HG03342 (cell line): ENCODE results near the gene CTNNBIP1.
"Not testable (repeated sequence)": the region's sequence is repeated elsewhere in the genome, so short reads cannot be mapped to it uniquely, and the experiment has no call there.

Experiments
- ATAC-seq: cut with Tn5 transposase; IDR thresholded peaks from one replicate; pipeline ENCODE4 v1.9.1; 2021; ENCODE audit warnings: mild to moderate bottlenecking, moderate library complexity; ENCODE audit not compliant: unreplicated experiment

Gene CTNNBIP1

GRCh38 chr1:9811239-9811966, 98.7 kb downstream of the CTNNBIP1 start:
- ATAC-seq, result no peak

- ATAC-seq, result no peak
These were observed 101.0 kb downstream of the CTNNBIP1 start for GRCh38 chr1:9809100-9809510.

- no peak for ATAC-seq
These were observed 101.6 kb downstream of the CTNNBIP1 start for GRCh38 chr1:9808459-9808858.

GRCh38 chr1:9807541-9807940, 102.5 kb downstream of the CTNNBIP1 start:
- no peak for ATAC-seq

GRCh38 chr1:9805972-9806371, 104.1 kb downstream of the CTNNBIP1 start:
- ATAC-seq, result not testable (repeated sequence)

- no peak for ATAC-seq
These were observed 105.0 kb downstream of the CTNNBIP1 start for GRCh38 chr1:9805006-9805508.

- ATAC-seq, result not testable (repeated sequence)
These were observed 106.8 kb downstream of the CTNNBIP1 start for GRCh38 chr1:9803003-9803918.

- ATAC-seq, result no peak
These were observed 108.2 kb downstream of the CTNNBIP1 start for GRCh38 chr1:9801909-9802308.
